WTC11 (cell line): ENCODE results near the gene LGALS8. TPM values are rescaled to one million over a fixed set of nuclear protein-coding genes. Genes with fewer than 3 reads are reported as not detected.

Experiments used
- ATAC-seq: fragments of 200-7000 bp; cut with Tn5 transposase; 2 replicates; pipeline ENCODE4 v1.10.0; 2021; ENCODE audit warnings: mild to moderate bottlenecking, moderate library complexity
- Bru-seq: library from RNA; stranded (reverse); fragments of 400-500 nt; gene quantifications from one replicate; lab custom pipeline; 2021; lab: Mats Ljungman, UMichigan
- CTCF ChIA-PET: fragments of 300-600 bp; sonication (Branson Sonifier 250); formaldehyde crosslinking; loops from one replicate; lab custom pipeline; 2021; ENCODE audit warnings: antibody characterized with exemption; lab: Charles Lee
- POLR2A ChIA-PET: fragments of 350-600 bp; sonication (Branson Sonifier 250); formaldehyde crosslinking; loops from one replicate; lab custom pipeline; 2021; ENCODE audit warnings: antibody characterized with exemption; lab: Charles Lee
- DNase-seq: peaks from one replicate; pipeline ENCODE4 v3.0.0; 2021; ENCODE audit warnings: low spot score
- H3K27ac Mint-ChIP-seq: 2 replicates; pipeline ENCODE4 v1.8.0; 2021; ENCODE audit warnings: mixed read lengths
- H3K27me3 Mint-ChIP-seq: 2 replicates; pipeline ENCODE4 v1.8.0; 2021; ENCODE audit warnings: low read depth, mild to moderate bottlenecking, moderate library complexity, mixed read lengths
- H3K36me3 Mint-ChIP-seq: 2 replicates; pipeline ENCODE4 v1.8.0; 2021; ENCODE audit warnings: mixed read lengths
- H3K4me1 Mint-ChIP-seq: 2 replicates; pipeline ENCODE4 v1.8.0; 2022; ENCODE audit warnings: mixed read lengths
- H3K4me3 Mint-ChIP-seq: 2 replicates; pipeline ENCODE4 v1.8.0; 2021; ENCODE audit warnings: mild to moderate bottlenecking, moderate library complexity, mixed read lengths
- H3K9me3 Mint-ChIP-seq: 2 replicates; pipeline ENCODE4 v1.8.0; 2021; ENCODE audit warnings: mixed read lengths
- ATF2 ChIP-seq: sonication (generic); formaldehyde crosslinking; IDR thresholded peaks from 2 replicates; pipeline ENCODE4 v1.8.1; 2022; ENCODE audit warnings: low read depth, missing genetic modification reagents, borderline replicate concordance
- E2F4 ChIP-seq: sonication (generic); formaldehyde crosslinking; IDR thresholded peaks from 2 replicates; pipeline ENCODE4 v1.8.1; 2022; ENCODE audit warnings: low read depth, mild to moderate bottlenecking, moderate library complexity, missing genetic modification reagents, borderline replicate concordance
- E2F5 ChIP-seq: sonication (generic); formaldehyde crosslinking; IDR thresholded peaks from 2 replicates; pipeline ENCODE4 v1.8.1; 2022; ENCODE audit warnings: mild to moderate bottlenecking, moderate library complexity, missing genetic modification reagents
- ELF4 ChIP-seq: sonication (generic); formaldehyde crosslinking; IDR thresholded peaks from 2 replicates; pipeline ENCODE4 v1.8.1; 2022; ENCODE audit warnings: low read depth, mild to moderate bottlenecking, moderate library complexity, missing genetic modification reagents
- EMX1 ChIP-seq: fragments of 250-450 bp; sonication (Bioruptor Pico); IDR thresholded peaks from 2 replicates; pipeline ENCODE4 v1.8.0; 2021; ENCODE audit warnings: mild to moderate bottlenecking
- ETV6 ChIP-seq: sonication (generic); formaldehyde crosslinking; IDR thresholded peaks from 2 replicates; pipeline ENCODE4 v1.8.1; 2022; ENCODE audit warnings: mild to moderate bottlenecking, missing genetic modification reagents
- FOXJ3 ChIP-seq: sonication (generic); formaldehyde crosslinking; IDR thresholded peaks from 2 replicates; pipeline ENCODE4 v1.9.0; 2021; ENCODE audit warnings: missing genetic modification reagents, mild to moderate bottlenecking, borderline replicate concordance
- FOXP4 ChIP-seq: sonication (generic); formaldehyde crosslinking; IDR thresholded peaks from 2 replicates; pipeline ENCODE4 v1.8.0; 2022; ENCODE audit warnings: mild to moderate bottlenecking, missing genetic modification reagents
- GABPB1 ChIP-seq: sonication (generic); formaldehyde crosslinking; IDR thresholded peaks from 2 replicates; pipeline ENCODE4 v1.8.1; 2023; ENCODE audit warnings: mild to moderate bottlenecking, missing genetic modification reagents
- GTF2I ChIP-seq: fragments of 250-450 bp; sonication (Bioruptor Pico); conservative IDR thresholded peaks from 2 replicates; pipeline ENCODE4 v1.4.0; 2021; ENCODE audit warnings: mild to moderate bottlenecking
- HMGA2 ChIP-seq: fragments of 250-450 bp; sonication (Bioruptor Pico); IDR thresholded peaks from 2 replicates; pipeline ENCODE4 v1.4.0; 2021; ENCODE audit warnings: mild to moderate bottlenecking, moderate library complexity
- IRF2 ChIP-seq: sonication (generic); formaldehyde crosslinking; IDR thresholded peaks from 2 replicates; pipeline ENCODE4 v1.8.0; 2022; ENCODE audit warnings: low read depth, missing genetic modification reagents, borderline replicate concordance
- MXD4 ChIP-seq: fragments of 250-450 bp; sonication (Bioruptor Pico); IDR thresholded peaks from 2 replicates; pipeline ENCODE4 v1.8.0; 2021; ENCODE audit warnings: mild to moderate bottlenecking, moderate library complexity, borderline replicate concordance
- NR1H2 ChIP-seq: sonication (generic); formaldehyde crosslinking; IDR thresholded peaks from 2 replicates; pipeline ENCODE4 v1.9.0; 2021; ENCODE audit warnings: mild to moderate bottlenecking, moderate library complexity, missing genetic modification reagents
- RELA ChIP-seq: sonication (generic); formaldehyde crosslinking; IDR thresholded peaks from 2 replicates; pipeline ENCODE4 v1.8.1; 2022; ENCODE audit warnings: missing genetic modification reagents, mild to moderate bottlenecking, borderline replicate concordance
- SMAD3 ChIP-seq: sonication (generic); formaldehyde crosslinking; IDR thresholded peaks from 2 replicates; pipeline ENCODE4 v1.8.0; 2022; ENCODE audit warnings: missing genetic modification reagents, mild to moderate bottlenecking, borderline replicate concordance
- SMAD4 ChIP-seq: sonication (generic); formaldehyde crosslinking; IDR thresholded peaks from 2 replicates; pipeline ENCODE4 v1.8.0; 2022; ENCODE audit warnings: mild to moderate bottlenecking, missing genetic modification reagents
- SP1 ChIP-seq: sonication (generic); formaldehyde crosslinking; conservative IDR thresholded peaks from 2 replicates; pipeline ENCODE4 v1.8.1; 2022; ENCODE audit warnings: missing genetic modification reagents
- ZNF232 ChIP-seq: sonication (generic); formaldehyde crosslinking; IDR thresholded peaks from 2 replicates; pipeline ENCODE4 v1.8.0; 2022; ENCODE audit warnings: mild to moderate bottlenecking, missing genetic modification reagents
- long read RNA-seq, 3 experiments: library from RNA in 1 of 3; library from capped mRNA in 1 of 3; library from polyadenylated mRNA in 1 of 3; unstranded in 2 of 3; stranded (forward) in 1 of 3; transcript quantifications; one replicate each; pipeline ENCODE4 v2.0.0, GENCODE V29; 2021
- total RNA-seq: library from RNA; stranded (reverse); gene quantifications from 3 replicates; pipeline ENCODE4 v1.2.3, GENCODE V29; 2021
- TF ChIP-seq, protein P1 (sequence below): sonication (generic); formaldehyde crosslinking; IDR thresholded peaks from 2 replicates; pipeline ENCODE4 v1.8.1; 2023; ENCODE audit warnings: mild to moderate bottlenecking, missing genetic modification reagents
- TF ChIP-seq, protein P2 (sequence below): fragments of 250-450 bp; sonication (Bioruptor Pico); IDR thresholded peaks from 2 replicates; pipeline ENCODE4 v1.9.0; 2021; ENCODE audit warnings: moderate library complexity, mild to moderate bottlenecking, inconsistent platforms, borderline replicate concordance
- TF ChIP-seq, protein P3 (sequence below): sonication (generic); formaldehyde crosslinking; IDR thresholded peaks from 2 replicates; pipeline ENCODE4 v1.8.0; 2022; ENCODE audit warnings: missing genetic modification reagents
- TF ChIP-seq, protein P4 (sequence below): sonication (generic); formaldehyde crosslinking; IDR thresholded peaks from 2 replicates; pipeline ENCODE4 v1.8.1; 2022; ENCODE audit warnings: mild to moderate bottlenecking, missing genetic modification reagents, moderate library complexity, borderline replicate concordance

LGALS8 gene
- total RNA-seq = 8.6 to 10.3 TPM (median 10.1 TPM) in 3 replicates
- Bru-seq, nascent RNA = percentile 52 among the genes with signal in this experiment
- long read RNA-seq, experiment 1, full-length matches to known transcripts = 15 of 26 reads
- long read RNA-seq, experiment 1, partial matches to known transcripts = 6 of 26 reads
- long read RNA-seq, experiment 1, other reads (novel, unspliced or antisense) = 5 of 26 reads
- long read RNA-seq, experiment 2, full-length matches to known transcripts = 1 of 4 reads
- long read RNA-seq, experiment 2, partial matches to known transcripts = 0 of 4 reads
- long read RNA-seq, experiment 2, other reads (novel, unspliced or antisense) = 3 of 4 reads
- long read RNA-seq, experiment 3, full-length matches to known transcripts = 5 of 11 reads
- long read RNA-seq, experiment 3, partial matches to known transcripts = 3 of 11 reads
- long read RNA-seq, experiment 3, other reads (novel, unspliced or antisense) = 3 of 11 reads

DNA sequence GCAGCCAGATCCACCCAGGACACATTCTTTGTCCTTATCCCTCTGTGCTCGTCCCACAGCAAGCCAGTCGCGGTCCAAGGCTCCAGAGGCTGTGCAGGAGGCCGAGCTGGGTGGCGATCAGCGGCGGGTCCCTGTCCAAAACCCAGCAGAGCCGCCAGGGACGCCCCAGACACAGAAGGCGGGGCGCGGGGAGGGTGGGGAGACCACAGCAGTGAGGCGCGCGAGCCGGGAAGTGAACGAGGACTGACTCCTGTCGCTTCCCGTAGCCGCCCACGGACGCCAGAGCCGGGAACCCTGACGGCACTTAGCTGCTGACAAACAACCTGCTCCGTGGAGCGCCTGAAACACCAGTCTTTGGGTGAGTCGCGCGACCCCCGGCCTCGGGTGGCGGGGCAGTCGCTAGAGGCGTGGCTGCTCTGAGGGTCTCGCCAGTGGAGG, at the start of gene LGALS8:
TSS of gene LGALS8 (plus strand) at position 279 of the 438 bp plus-strand sequence. CDS start 2,089 bp downstream, outside the sequence.
- ChIA-PET POLR2A (no interaction called here), CTCF (no interaction called here)
- Mint-ChIP-seq H3K27me3 (peaks cover 28% of the 10 kb centered on the region), H3K4me1 (peaks cover 8% of the 10 kb centered on the region), H3K9me3 (no peaks in the 10 kb centered on the region), H3K36me3 (no peaks in the 10 kb centered on the region; the same call in 1 of the 2 replicates), H3K27ac (0 out of 2 replicates have a peak within 1 kb of the TSS, but pooled peaks have one; percentile 35), H3K4me3 (peak within 1 kb of the TSS; percentile 85)
- ATAC-seq (peak; percentile 75), DNase-seq (peak; percentile 63)
- TF ChIP-seq ZNF232 (CRISPR knock-in tag) (0 out of 2 replicates have a peak, but pooled peaks have one; percentile 18), IRF2 (CRISPR knock-in tag) (no peak), FOXP4 (CRISPR knock-in tag) (no peak), ETV6 (CRISPR knock-in tag) (no peak), SP1 (CRISPR knock-in tag) (peak; percentile 13; the same call in 1 of the 2 replicates), EMX1 (no peak), ATF2 (CRISPR knock-in tag) (no peak), E2F5 (CRISPR knock-in tag) (0 out of 2 replicates have a peak, but pooled peaks have one; percentile 15), GTF2I (CRISPR knock-in tag) (no peak), RELA (CRISPR knock-in tag) (no peak), HMGA2 (CRISPR knock-in tag) (no peak), NR1H2 (CRISPR knock-in tag) (no peak), MXD4 (no peak), FOXJ3 (CRISPR knock-in tag) (no peak), E2F4 (no peak), SMAD3 (CRISPR knock-in tag) (no peak), SMAD4 (no peak), GABPB1 (peak; percentile 9; the same call in 1 of the 2 replicates), ELF4 (no peak)
- TF ChIP-seq, protein P1, sequence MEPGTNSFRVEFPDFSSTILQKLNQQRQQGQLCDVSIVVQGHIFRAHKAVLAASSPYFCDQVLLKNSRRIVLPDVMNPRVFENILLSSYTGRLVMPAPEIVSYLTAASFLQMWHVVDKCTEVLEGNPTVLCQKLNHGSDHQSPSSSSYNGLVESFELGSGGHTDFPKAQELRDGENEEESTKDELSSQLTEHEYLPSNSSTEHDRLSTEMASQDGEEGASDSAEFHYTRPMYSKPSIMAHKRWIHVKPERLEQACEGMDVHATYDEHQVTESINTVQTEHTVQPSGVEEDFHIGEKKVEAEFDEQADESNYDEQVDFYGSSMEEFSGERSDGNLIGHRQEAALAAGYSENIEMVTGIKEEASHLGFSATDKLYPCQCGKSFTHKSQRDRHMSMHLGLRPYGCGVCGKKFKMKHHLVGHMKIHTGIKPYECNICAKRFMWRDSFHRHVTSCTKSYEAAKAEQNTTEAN = no peak
- TF ChIP-seq, protein P2, sequence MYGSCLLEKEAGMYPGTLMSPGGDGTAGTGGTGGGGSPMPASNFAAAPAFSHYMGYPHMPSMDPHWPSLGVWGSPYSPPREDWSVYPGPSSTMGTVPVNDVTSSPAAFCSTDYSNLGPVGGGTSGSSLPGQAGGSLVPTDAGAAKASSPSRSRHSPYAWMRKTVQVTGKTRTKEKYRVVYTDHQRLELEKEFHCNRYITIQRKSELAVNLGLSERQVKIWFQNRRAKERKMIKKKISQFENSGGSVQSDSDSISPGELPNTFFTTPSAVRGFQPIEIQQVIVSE (CRISPR knock-in tag) = no peak
- TF ChIP-seq, protein P3, sequence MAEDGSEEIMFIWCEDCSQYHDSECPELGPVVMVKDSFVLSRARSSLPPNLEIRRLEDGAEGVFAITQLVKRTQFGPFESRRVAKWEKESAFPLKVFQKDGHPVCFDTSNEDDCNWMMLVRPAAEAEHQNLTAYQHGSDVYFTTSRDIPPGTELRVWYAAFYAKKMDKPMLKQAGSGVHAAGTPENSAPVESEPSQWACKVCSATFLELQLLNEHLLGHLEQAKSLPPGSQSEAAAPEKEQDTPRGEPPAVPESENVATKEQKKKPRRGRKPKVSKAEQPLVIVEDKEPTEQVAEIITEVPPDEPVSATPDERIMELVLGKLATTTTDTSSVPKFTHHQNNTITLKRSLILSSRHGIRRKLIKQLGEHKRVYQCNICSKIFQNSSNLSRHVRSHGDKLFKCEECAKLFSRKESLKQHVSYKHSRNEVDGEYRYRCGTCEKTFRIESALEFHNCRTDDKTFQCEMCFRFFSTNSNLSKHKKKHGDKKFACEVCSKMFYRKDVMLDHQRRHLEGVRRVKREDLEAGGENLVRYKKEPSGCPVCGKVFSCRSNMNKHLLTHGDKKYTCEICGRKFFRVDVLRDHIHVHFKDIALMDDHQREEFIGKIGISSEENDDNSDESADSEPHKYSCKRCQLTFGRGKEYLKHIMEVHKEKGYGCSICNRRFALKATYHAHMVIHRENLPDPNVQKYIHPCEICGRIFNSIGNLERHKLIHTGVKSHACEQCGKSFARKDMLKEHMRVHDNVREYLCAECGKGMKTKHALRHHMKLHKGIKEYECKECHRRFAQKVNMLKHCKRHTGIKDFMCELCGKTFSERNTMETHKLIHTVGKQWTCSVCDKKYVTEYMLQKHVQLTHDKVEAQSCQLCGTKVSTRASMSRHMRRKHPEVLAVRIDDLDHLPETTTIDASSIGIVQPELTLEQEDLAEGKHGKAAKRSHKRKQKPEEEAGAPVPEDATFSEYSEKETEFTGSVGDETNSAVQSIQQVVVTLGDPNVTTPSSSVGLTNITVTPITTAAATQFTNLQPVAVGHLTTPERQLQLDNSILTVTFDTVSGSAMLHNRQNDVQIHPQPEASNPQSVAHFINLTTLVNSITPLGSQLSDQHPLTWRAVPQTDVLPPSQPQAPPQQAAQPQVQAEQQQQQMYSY = no peak
- TF ChIP-seq, protein P4, sequence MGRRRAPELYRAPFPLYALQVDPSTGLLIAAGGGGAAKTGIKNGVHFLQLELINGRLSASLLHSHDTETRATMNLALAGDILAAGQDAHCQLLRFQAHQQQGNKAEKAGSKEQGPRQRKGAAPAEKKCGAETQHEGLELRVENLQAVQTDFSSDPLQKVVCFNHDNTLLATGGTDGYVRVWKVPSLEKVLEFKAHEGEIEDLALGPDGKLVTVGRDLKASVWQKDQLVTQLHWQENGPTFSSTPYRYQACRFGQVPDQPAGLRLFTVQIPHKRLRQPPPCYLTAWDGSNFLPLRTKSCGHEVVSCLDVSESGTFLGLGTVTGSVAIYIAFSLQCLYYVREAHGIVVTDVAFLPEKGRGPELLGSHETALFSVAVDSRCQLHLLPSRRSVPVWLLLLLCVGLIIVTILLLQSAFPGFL (CRISPR knock-in tag) = peak; percentile 51; the same call in 1 of the 2 replicates
